Endothelial cell of umbilical vein (primary cell): ENCODE measurements around the gene CDC42.

ENCODE experiments used
- CTCF ChIP-seq, 2 donors: IDR thresholded peaks; 1 replicate in 1 of 2; 2 replicates in 1 of 2; pipeline ENCODE4 v1.5.1; 2011; ENCODE audit warnings: low read length in 2 of 2, mild to moderate bottlenecking in 2 of 2, moderate library complexity in 2 of 2, control low read depth in 1 of 2, inconsistent platforms in 1 of 2, low read depth in 1 of 2; ENCODE audit not compliant: insufficient read depth in 1 of 2; ENCODE audit errors: extremely low read depth in 1 of 2
- EZH2 ChIP-seq: IDR thresholded peaks from 2 replicates; pipeline ENCODE4 v1.6.1; 2012; ENCODE audit warnings: borderline replicate concordance, low read depth, mild to moderate bottlenecking, moderate library complexity, low read length, inconsistent platforms; ENCODE audit not compliant: severe bottlenecking
- GATA2 ChIP-seq: IDR thresholded peaks from 2 replicates; pipeline ENCODE4 v1.7.0; 2011; ENCODE audit warnings: low read depth, mild to moderate bottlenecking, moderate library complexity, mixed read lengths, low read length; ENCODE audit not compliant: insufficient read length, insufficient read depth
- MYC ChIP-seq: IDR thresholded peaks from one replicate; pipeline ENCODE4 v1.6.1; 2011; ENCODE audit warnings: mild to moderate bottlenecking, low read depth, low read length
- POLR2A ChIP-seq: IDR thresholded peaks from 2 replicates; pipeline ENCODE4 v1.6.1; 2012; ENCODE audit warnings: low read depth, mild to moderate bottlenecking, control low read depth, low read length
- POLR2AphosphoS5 ChIP-seq: IDR thresholded peaks from 2 replicates; pipeline ENCODE4 v1.6.1; 2012; ENCODE audit warnings: low read depth, mild to moderate bottlenecking, control low read depth, low read length, moderate library complexity; ENCODE audit not compliant: insufficient read depth
- TF ChIP-seq, protein P1 (sequence below): IDR thresholded peaks from 2 replicates; pipeline ENCODE4 v1.6.1; 2011; ENCODE audit not compliant: insufficient read depth, insufficient read length

DNA sequence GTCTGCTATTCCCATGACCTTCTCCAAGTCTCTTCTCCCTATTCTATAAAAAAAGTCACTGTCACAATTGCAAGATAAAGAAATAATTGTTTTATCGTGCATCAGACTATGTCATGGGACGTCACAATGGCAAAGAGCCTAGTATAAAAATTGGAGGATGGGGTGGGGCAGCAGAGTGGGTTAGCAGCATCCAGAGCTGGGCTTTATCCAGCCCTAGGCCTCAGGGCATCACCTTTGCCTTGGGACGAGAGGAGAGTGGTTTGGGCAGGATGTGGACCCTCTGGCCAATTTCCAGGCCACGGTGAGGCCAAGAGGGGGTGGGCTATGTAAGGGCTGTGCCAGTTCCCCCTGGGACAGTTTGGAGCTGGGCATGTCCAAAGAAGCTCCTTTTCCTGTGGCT, 64.7 kb downstream of the CDC42 start:
- TF ChIP-seq POLR2A (no peak), CTCF (IDR thresholded peaks at IDR 0.05; ENCODE audit: extremely low read depth in 1 of 2, insufficient read depth in 1 of 2, low read depth in 1 of 2, low read length in 2 of 2) (no peak), POLR2AphosphoS5 (no peak), EZH2 (no peak), GATA2 (no peak), MYC (no peak)
- TF ChIP-seq, protein P1, sequence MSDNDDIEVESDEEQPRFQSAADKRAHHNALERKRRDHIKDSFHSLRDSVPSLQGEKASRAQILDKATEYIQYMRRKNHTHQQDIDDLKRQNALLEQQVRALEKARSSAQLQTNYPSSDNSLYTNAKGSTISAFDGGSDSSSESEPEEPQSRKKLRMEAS = no peak
